Measurements from ENCODE around the gene LATS2. TPM values are rescaled to one million over a fixed set of nuclear protein-coding genes. Genes with fewer than 3 reads are reported as not detected.

LATS2 gene
- total and polyA plus RNA-seq, 2 of the 8 experiments (the other 6 are each of a cell fraction or from before 2014, with no cell fraction given), result 8.3 to 26.2 TPM

DNA sequence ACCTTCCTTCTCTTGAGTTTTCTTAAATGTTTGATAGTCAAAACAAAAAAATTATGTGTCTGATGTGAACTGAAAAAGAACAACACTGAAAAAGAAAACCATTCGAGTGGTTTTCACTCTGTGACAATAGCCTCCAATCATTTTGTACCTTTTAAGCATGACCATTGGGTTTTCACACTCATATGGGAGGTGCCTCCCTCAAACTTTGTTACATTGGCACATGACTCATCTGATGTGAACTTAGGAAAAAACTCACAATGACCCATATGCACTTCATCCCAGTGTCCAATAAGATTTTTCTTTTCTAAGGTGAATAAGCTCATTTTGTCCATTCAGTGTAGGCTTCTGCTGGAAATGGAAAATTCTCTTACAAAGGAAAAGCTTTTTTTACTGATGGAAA, 92.2 kb downstream of the LATS2 start:
- Histone ChIP-seq H3K79me1 (ENCODE audit: low read depth, low read length) (no peaks in the 10 kb centered on the region), H2AFZ (ENCODE audit: low read length) (no peak overlapping the region), H4K20me1 (replicated peaks in 1 of 2; ENCODE audit: control insufficient read depth in 1 of 2, insufficient read depth in 2 of 2, low read length in 2 of 2) (no peaks in the 10 kb centered on the region), H3K4me3 (ENCODE audit: extremely low read depth in 1 of 4, insufficient read depth in 2 of 4, low read depth in 3 of 4, low read length in 4 of 4) (no peak overlapping the region), H3K4me2 (ENCODE audit: insufficient read depth in 1 of 2, low read depth in 2 of 2, low read length in 2 of 2) (no peak overlapping the region), H3K79me2 (ENCODE audit: control insufficient read depth in 1 of 2, insufficient read depth in 2 of 2, low read length in 2 of 2) (no peaks in the 10 kb centered on the region), H2BK15ac (ENCODE audit: low read length) (no peak overlapping the region), H3K9ac (replicated peaks in 1 of 4; ENCODE audit: extremely low read depth in 1 of 4, low read depth in 3 of 4, low read length in 3 of 4) (no peak overlapping the region), H2BK20ac (ENCODE audit: low read length) (no peak overlapping the region), H4K91ac (replicated peaks; ENCODE audit: insufficient read length, low read length) (no peak overlapping the region), H3K9me3 (ENCODE audit: insufficient read depth in 2 of 2, low read depth in 1 of 2, low read length in 1 of 2) (peaks cover 0 to 4% of the 10 kb centered on the region in 2 experiments; a peak in 1 of 4 replicates), H3K56ac (replicated peaks; ENCODE audit: insufficient read length, low read depth, low read length) (no peak overlapping the region), H4K5ac (ENCODE audit: insufficient read length, low read depth, low read length) (no peak overlapping the region), H3K4me1 (replicated peaks in 1 of 4; ENCODE audit: control insufficient read depth in 3 of 4, insufficient read depth in 4 of 4, low read length in 3 of 4) (no peaks in the 10 kb centered on the region; a peak in 1 of 7 replicates), H3K36me3 (ENCODE audit: control insufficient read depth in 2 of 4, insufficient read depth in 4 of 4, low read length in 3 of 4) (peaks cover 0 to 9% (median 3%) of the 10 kb centered on the region in 4 experiments; a peak in 3 of 8 replicates), H2BK12ac (ENCODE audit: low read depth, low read length) (no peak overlapping the region), H2BK120ac (replicated peaks; ENCODE audit: low read depth, low read length) (no peak overlapping the region), H3K23me2 (ENCODE audit: low read depth, low read length) (no peaks in the 10 kb centered on the region), H4K8ac (ENCODE audit: extremely low read depth, insufficient read depth, low read length) (no peak overlapping the region), H3K27me3 (replicated peaks in 1 of 4; ENCODE audit: control insufficient read depth in 3 of 4, extremely low read depth in 1 of 4, insufficient read depth in 3 of 4, low read length in 3 of 4) (no peaks in the 10 kb centered on the region), H3K14ac (ENCODE audit: insufficient read length) (no peak overlapping the region), H2BK5ac (ENCODE audit: low read depth, low read length) (no peak overlapping the region), H3K27ac (ENCODE audit: low read depth, low read length) (no peak overlapping the region), H3K23ac (ENCODE audit: insufficient read length) (no peak overlapping the region), H2AK5ac (ENCODE audit: low read depth, low read length) (no peak overlapping the region), H3K18ac (ENCODE audit: extremely low read depth, low read length) (no peak overlapping the region), H3K4ac (replicated peaks; ENCODE audit: insufficient read length, low read depth, low read length) (no peak overlapping the region)
- POLR2A ChIA-PET (ENCODE audit: partially characterized antibody), result interaction anchor here (1.4 kb wide), 1 partner anchor 46 kb away, joined by 3 read pairs; no protein-coding TSS in a partner anchor
- WGBS, 2 experiments (ENCODE audit: extremely low coverage in 1 of 2, insufficient coverage in 1 of 2, insufficient read length in 1 of 2, insufficient replicate concordance in 2 of 2, low coverage in 1 of 2, low lambda C conversion rate in 2 of 2, missing lambda C conversion rate in 1 of 2), result 83% methylated on average over 1 of the region's 1 CpG; no CpG with 5 or more reads in 1 of the 2 experiments
- TF ChIP-seq BCL11A (IDR thresholded peaks at IDR 0.05; ENCODE audit: low read depth in 2 of 2, low read length in 2 of 2) (no peak), CHD2 (IDR thresholded peaks at IDR 0.05; ENCODE audit: low read length) (no peak), RAD21 (IDR thresholded peaks at IDR 0.05 in 1 of 2, conservative IDR thresholded peaks at IDR 0.05 in 1 of 2; ENCODE audit: low read depth in 2 of 2, low read length in 2 of 2) (no peak), JUND (IDR thresholded peaks at IDR 0.05; ENCODE audit: low read length) (no peak), PHF8 (conservative IDR thresholded peaks at IDR 0.05; ENCODE audit: low read depth, low read length) (no peak), KDM5A (IDR thresholded peaks at IDR 0.05; ENCODE audit: low read length) (no peak), BRCA1 (IDR thresholded peaks at IDR 0.05; ENCODE audit: low read depth, low read length) (no peak)
- TF ChIP-seq, protein P1, sequence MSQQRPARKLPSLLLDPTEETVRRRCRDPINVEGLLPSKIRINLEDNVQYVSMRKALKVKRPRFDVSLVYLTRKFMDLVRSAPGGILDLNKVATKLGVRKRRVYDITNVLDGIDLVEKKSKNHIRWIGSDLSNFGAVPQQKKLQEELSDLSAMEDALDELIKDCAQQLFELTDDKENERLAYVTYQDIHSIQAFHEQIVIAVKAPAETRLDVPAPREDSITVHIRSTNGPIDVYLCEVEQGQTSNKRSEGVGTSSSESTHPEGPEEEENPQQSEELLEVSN (IDR thresholded peaks at IDR 0.05), result no peak
- no peak for DNase-seq (ENCODE audit: low read depth in 1 of 2, low spot score in 2 of 2)
- no peak for FAIRE-seq
- CTCF ChIA-PET (ENCODE audit: partially characterized antibody), result no interaction called here
